SH-SY5Y (cell line): ENCODE data around the gene CRYBA4.

Source experiments
- GATA2 ChIP-seq: IDR thresholded peaks from 2 replicates; pipeline ENCODE4 v1.6.1; 2011; ENCODE audit warnings: mild to moderate bottlenecking, low read depth, low read length
- GATA3 ChIP-seq: IDR thresholded peaks from 2 replicates; pipeline ENCODE4 v1.6.1; 2011; ENCODE audit warnings: low read depth, mild to moderate bottlenecking, low read length, moderate library complexity

GRCh38 chr22:26620197-26620596, 1.6 kb upstream of the CRYBA4 start:
- TF ChIP-seq GATA2: no peak
- TF ChIP-seq GATA3: no peak
